Measurements from ENCODE around the gene TXNRD2. TPM values are rescaled to one million over a fixed set of nuclear protein-coding genes. Genes with fewer than 3 reads are reported as not detected.

Gene TXNRD2
- total RNA-seq, 2 experiments from 2014 or later: 24.7 to 28.9 TPM

- Histone ChIP-seq H3K27ac (ENCODE audit: low read depth, low read length, poor library complexity, severe bottlenecking) (no peak overlapping the region), H3K9me3 (ENCODE audit: low read length) (no peaks in the 10 kb centered on the region), H3K9me2 (ENCODE audit: insufficient read depth, low read length) (no peaks in the 10 kb centered on the region), H3K4me1 (ENCODE audit: insufficient read depth, low read length, poor library complexity, severe bottlenecking) (peaks cover 25% of the 10 kb centered on the region), H3K36me3 (ENCODE audit: insufficient read depth, low read length) (no peaks in the 10 kb centered on the region), H3K4me2 (ENCODE audit: low read length) (no peak overlapping the region), H2AFZ (ENCODE audit: low read length) (no peak overlapping the region), H3K4me3 (ENCODE audit: low read depth, low read length, poor library complexity, severe bottlenecking) (no peak overlapping the region), H3K79me2 (ENCODE audit: insufficient read depth, low read depth, low read length) (no peaks in the 10 kb centered on the region), H4K20me1 (ENCODE audit: insufficient read depth, low read length) (no peaks in the 10 kb centered on the region)
- intact Hi-C loops (cut with micrococcal nuclease; ENCODE audit: unreplicated experiment): no loop called here
- DNase-seq (ENCODE audit: low spot score): no peak
- no TSS peak for BruUV-seq (replicated peaks)
- no peak for TF ChIP-seq CTCF (conservative IDR thresholded peaks at IDR 0.05; ENCODE audit: low read length)
- TF ChIP-seq EZH2phosphoT487 (IDR thresholded peaks at IDR 0.05; ENCODE audit: borderline replicate concordance, low read depth, low read length): no peak
- ChIA-PET CTCF (ENCODE audit: unreplicated experiment) (no interaction called here), POLR2A (interaction anchor here (0.6 to 1.0 kb wide), 3 partner anchors 42 to 178 kb away, joined by 3 to 4 read pairs (median 3); no protein-coding TSS in a partner anchor)
Measured at GRCh38 chr22:19900707-19901436, 40.7 kb downstream of the TXNRD2 start.

- BruUV-seq (replicated peaks): no TSS peak
- no peaks in the 10 kb centered on the region for H4K20me1 ChIP-seq (ENCODE audit: insufficient read depth, low read length)
- no peak overlapping the region for H3K4me3 ChIP-seq (ENCODE audit: low read depth, low read length, poor library complexity, severe bottlenecking)
- no peak overlapping the region for H3K27ac ChIP-seq (ENCODE audit: low read depth, low read length, poor library complexity, severe bottlenecking)
- H3K9me2 ChIP-seq (ENCODE audit: insufficient read depth, low read length): no peaks in the 10 kb centered on the region
- H2AFZ ChIP-seq (ENCODE audit: low read length): no peak overlapping the region
- H3K36me3 ChIP-seq (ENCODE audit: insufficient read depth, low read length): peaks cover 16% of the 10 kb centered on the region
- H3K4me2 ChIP-seq (ENCODE audit: low read length): no peak overlapping the region
- ChIA-PET POLR2A (interaction anchor here (0.7 kb wide), 1 partner anchor 14 kb away, joined by 6 read pairs; no protein-coding TSS in a partner anchor), CTCF (ENCODE audit: unreplicated experiment) (no interaction called here)
- H3K79me2 ChIP-seq (ENCODE audit: insufficient read depth, low read depth, low read length): peaks cover 5% of the 10 kb centered on the region; the same call in 1 of the 2 replicates
- TF ChIP-seq EZH2phosphoT487 (IDR thresholded peaks at IDR 0.05; ENCODE audit: borderline replicate concordance, low read depth, low read length) (no peak), CTCF (conservative IDR thresholded peaks at IDR 0.05; ENCODE audit: low read length) (no peak)
- no peak for DNase-seq (ENCODE audit: low spot score)
- H3K9me3 ChIP-seq (ENCODE audit: low read length): no peaks in the 10 kb centered on the region
- peaks cover 44% of the 10 kb centered on the region for H3K4me1 ChIP-seq (ENCODE audit: insufficient read depth, low read length, poor library complexity, severe bottlenecking)
- intact Hi-C loops (cut with micrococcal nuclease; ENCODE audit: unreplicated experiment): no loop called here
Measured at GRCh38 chr22:19898831-19899567, 42.6 kb downstream of the TXNRD2 start.

All from OCI-LY7 (cell line).